HG02610 (cell line): ENCODE measurements around the gene ADCY2.

Source experiments
- ATAC-seq: cut with Tn5 transposase; IDR thresholded peaks from one replicate; pipeline ENCODE4 v1.9.1; 2021; ENCODE audit warnings: mild to moderate bottlenecking, moderate library complexity; ENCODE audit not compliant: unreplicated experiment

ADCY2 gene

GRCh38 chr5:7714119-7714518 is 318.2 kb downstream of the ADCY2 start:
- no peak for ATAC-seq

DNA sequence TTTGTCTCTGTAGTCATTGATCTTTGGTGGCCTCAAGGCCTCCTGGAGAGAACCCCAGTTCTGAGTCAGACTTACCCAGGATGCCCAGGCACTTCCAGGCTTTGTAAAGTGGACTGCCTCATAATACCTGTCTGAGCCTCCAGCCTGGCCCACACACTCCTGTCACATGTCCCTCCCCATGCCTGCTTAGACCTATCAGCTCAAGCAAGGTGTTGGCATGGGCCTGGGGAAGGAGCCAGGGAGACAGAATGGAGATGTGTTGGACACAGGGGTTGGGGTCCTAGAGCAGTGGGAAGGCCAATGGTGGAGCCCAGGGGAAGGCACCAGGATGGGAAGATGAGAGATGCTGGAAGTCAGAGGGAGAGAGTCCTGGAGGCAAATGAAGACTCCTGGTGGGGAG is 318.8 kb downstream of the ADCY2 start:
- ATAC-seq = no peak

DNA sequence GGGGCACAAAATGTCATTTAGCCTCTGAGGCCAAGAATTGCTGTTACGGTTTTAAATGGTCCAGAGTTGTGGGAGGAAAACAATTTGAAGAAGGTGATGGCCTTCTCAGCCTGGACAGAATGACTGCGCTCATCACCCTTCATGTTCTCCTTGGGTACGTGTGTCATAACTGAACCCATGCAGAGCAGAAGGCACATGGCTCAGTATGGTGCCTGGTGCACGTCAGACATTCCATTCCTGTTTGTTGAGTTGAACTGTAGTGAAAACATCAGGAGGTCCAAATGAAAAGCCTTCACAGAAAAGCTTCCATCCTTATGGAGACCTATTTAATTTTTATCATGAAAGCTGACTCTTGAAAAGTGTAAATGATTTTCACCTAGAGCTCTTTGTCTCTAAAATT is 321.8 kb downstream of the ADCY2 start:
- ATAC-seq = no peak

- no peak for ATAC-seq
Measured at GRCh38 chr5:7728076-7728475, 332.1 kb downstream of the ADCY2 start.

- no peak for ATAC-seq
Measured at GRCh38 chr5:7741415-7742065, 345.6 kb downstream of the ADCY2 start.

- no peak for ATAC-seq
Measured at GRCh38 chr5:7742241-7742656, 346.3 kb downstream of the ADCY2 start.

- ATAC-seq = no peak
Measured at GRCh38 chr5:7745882-7746610, 350.1 kb downstream of the ADCY2 start.

DNA sequence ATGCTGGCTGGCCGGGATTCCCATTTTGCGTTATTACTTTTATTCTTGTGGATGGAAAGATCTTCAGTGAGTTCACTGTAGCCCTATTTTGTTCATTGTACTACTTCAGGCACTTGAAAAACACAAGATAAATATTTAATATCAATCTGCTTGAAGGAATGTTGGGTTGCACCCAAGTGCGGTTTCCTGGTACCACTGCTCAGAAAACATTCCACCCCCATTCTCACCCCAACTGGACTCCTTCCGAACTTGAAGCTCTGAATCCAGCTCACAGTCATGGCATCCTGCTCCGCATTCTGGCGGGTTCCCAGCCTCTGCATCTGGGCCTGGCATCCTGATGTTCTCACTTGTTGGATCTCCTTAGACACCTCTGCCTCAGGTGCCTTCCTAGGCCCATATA is 351.8 kb downstream of the ADCY2 start:
- ATAC-seq = no peak

GRCh38 chr5:7749626-7750025 is 353.7 kb downstream of the ADCY2 start:
- no peak for ATAC-seq

DNA sequence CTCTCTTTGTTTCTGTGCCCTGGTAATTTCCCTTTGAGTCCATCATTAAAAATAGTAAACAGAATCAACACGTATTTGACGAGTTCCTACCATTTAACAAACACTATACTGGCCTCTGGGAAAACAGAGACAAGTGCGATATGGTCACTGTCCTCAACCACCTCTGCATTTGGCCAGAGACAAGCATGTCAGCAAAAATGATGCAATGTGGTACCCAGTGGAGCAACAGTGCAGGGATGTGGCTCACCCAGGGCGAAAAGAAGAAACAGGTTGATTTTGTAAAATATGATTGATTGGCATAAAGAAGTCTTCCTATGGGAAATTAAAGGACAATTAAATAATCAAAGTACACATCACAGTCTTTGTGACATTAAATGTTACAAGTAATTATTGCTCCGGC is 355.9 kb downstream of the ADCY2 start:
- no peak for ATAC-seq

- ATAC-seq = no peak
Measured at GRCh38 chr5:7753181-7753580, 357.2 kb downstream of the ADCY2 start.

DNA sequence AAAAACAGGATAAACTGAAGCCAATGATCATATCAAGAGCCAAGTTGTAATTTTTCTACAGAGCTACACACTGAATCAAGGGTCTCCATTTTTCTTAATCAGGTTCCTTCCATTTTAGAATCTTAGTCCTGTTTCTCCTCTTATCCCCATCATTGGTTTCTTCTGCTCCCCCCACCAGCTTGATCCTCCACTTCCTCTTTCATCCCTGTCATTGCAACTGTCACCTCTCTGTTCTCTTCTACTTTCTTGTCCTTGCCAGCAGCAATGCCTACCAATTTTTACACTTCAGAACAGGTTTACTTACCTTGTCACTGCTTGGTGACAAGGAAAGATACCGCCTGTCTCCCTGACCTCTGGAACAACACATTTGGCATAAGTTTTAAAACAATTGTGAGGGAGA is 357.7 kb downstream of the ADCY2 start:
- no peak for ATAC-seq

GRCh38 chr5:7754490-7754889 is 358.6 kb downstream of the ADCY2 start:
- no peak for ATAC-seq

DNA sequence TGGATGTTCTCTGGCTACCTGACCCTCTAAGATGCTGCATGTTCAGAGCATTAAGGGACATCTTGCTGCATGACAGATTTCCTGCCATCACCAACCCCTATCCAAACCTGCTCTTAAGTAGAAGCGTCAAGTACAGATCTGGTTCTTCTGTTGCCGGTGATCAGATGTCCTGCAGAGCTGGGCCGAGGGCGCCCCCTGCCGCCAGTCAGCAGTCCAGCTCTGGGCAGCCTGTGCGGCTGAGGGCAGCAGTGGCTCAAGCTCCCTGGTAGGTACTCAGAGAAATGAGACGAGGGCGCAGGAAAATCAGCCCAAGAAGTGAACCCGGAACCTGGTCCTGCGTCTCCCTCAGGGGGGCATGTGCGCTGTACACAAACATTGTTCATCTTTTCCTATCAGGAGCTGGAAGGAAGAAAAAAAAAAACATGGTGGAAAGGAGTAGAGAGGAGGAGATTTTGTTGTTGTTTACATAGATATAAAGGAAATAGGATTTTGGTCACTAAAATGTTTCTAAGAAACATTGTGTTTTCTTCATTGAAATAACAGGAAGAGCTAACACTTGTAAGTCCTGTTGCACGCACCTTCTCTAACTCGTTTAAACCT is 359.2 kb downstream of the ADCY2 start:
- peak; percentile 73 for ATAC-seq

DNA sequence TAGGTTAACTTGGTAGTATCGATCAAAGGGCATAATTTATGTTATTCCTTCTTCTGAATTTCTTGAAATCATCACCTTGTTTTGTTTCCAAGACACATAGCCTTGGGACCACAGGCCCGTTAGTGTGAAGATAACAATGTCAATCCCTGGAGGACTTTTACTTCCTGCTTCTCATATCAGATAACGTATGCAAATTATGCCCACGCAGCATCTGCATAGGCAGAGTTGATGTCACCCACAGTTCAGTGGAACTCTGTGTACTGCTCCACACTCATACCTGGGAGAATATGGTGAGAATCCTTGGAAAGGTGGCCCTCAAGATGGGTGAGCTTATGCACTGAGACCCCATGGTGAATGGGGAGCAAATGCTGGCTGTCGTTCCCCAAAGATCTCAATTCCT is 360.0 kb downstream of the ADCY2 start:
- ATAC-seq = no peak

DNA sequence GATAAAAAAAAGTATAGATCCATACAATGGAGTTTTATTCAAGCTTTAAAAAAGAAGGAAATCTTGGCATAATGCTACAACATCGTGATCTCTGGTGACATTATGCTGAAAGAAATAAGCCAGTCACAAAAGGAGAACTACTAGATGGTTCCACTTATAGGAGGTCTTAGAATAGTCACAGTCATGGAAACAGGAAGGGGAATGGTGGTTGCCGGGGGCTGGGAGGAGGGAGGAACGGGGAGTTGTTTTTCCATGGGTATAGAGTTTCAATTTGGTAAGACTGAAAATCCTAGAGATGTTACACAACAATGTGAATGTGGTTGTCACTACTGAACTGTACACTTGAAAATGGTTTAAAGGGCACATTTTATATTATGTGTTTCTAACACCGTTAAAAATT is 360.5 kb downstream of the ADCY2 start:
- no peak for ATAC-seq

GRCh38 chr5:7759257-7759871 is 363.4 kb downstream of the ADCY2 start:
- no peak for ATAC-seq

GRCh38 chr5:7759951-7760580 is 364.1 kb downstream of the ADCY2 start:
- ATAC-seq = no peak

DNA sequence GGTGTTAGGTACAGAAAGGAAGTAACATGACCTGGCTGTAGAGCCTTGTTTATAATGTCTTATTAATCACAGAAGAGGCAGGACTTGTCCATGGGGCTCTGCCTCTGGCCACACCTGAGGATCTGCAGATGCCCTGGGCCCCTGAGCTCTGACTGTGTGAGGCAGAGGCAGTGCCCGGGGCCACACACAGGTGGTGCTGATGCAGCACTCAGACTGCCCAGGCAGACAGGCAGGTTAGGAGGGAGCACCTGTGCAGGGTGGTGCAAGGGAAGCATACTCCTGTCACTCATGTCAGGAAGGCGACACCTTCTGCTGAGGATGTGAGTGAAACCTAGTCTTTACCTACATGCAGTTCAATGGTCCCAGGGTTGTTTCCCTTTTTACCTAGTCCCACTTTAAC is 366.3 kb downstream of the ADCY2 start:
- ATAC-seq = peak; percentile 42

GRCh38 chr5:7763621-7764072 is 367.7 kb downstream of the ADCY2 start:
- no peak for ATAC-seq

- ATAC-seq = no peak
Measured at GRCh38 chr5:7764452-7764851, 368.5 kb downstream of the ADCY2 start.
